GM19239 (cell line): Measurements from ENCODE around the gene ZNF775.

ENCODE experiments used
- DNase-seq: peaks from one replicate; pipeline ENCODE4 v3.0.0; 2011; ENCODE audit warnings: low spot score; ENCODE audit not compliant: insufficient read length
- FAIRE-seq: peaks from 2 replicates; lab custom pipeline; 2011; peaks lifted over from hg19 to GRCh38; lab: Jason Lieb, UNC

Gene ZNF775

DNA sequence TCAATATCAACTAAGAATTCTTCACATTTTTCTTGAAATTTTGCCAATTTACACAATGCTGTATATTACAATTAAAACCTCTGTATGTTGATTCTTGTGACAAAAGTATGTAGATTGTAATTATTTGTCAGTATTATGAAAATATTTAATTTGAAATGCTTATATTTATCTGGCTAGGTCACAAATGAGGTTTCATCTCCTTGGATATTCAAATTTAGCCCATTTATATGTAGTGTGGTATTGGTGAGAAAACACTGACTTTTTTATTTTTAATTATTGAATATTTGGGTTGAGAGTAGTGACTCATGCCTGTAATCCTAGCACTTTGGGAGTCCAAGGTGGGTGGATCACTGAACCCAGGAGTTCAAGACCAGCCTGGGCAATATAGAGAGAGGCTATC lies 34.8 kb upstream of the ZNF775 start:
- FAIRE-seq (no peak), DNase-seq (no peak)

DNA sequence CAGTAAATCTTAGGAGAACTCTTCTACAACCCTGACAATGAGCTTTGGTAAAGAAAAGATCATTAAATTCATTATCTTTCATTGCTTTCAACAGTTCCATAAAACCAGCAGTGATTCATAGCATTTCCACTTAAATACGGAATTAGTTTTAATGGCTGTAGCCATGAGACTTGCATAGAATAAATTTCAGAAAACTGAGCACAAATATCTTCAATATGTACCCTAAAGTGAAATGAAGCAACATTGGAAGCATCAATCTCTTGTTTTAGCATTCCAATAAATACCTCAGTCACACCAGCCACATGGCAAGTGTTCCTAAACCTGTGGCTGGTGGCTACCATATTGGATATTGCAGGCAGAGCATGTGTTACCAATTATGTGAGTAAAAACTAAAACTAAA lies 34.1 kb upstream of the ZNF775 start:
- FAIRE-seq: no peak

DNA sequence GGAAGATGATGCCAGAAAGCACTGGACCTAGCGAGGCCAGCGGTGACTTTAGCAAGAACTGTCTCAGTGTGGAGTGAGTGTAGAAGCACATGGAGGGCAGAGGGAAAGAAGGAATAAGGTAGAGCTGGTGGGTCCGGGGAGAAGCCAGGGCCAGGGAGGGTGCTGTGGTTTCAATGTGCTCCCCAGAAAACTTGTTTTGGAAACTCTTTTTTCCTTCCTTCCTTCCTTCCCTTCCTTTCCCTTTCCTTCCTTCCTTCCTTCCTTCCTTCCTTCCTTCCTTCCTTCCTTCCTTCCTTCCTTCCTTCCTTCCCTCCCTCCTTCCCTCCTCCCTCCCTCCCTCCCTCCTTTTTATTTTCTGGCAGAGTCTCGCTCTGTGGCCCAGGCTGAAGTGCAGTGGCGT lies 32.2 kb upstream of the ZNF775 start:
- no peak for FAIRE-seq

More for the DNA sequence above, 34.1 kb upstream of the ZNF775 start:
- no peak for DNase-seq

DNA sequence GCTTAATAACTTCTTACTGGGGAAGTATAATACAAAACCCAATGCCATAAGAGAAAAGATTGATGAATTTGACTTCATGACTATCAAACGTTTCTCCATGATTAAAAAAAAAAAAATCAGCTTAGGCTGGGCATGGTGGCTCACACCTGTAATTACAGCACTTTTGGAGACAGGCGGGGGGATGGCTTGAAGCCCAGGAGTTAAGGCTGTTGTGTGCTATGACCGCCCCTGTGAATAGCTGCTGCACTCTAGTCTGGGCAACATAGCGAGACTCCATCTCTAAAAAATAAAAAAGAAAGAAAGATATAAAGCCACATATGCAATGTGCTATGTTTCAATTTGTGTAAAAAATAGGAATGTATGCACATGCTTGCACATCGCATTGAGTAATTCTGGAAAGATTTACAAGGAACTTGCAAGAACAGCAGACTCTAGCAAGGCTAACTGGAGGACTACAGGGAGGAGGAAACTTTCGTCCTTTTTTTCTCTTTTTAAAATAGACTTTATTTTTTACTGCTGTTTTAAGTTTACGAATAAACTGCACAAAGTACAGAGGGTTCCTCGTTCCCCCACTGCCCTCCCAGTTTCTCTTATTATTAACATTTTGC lies 27.4 kb upstream of the ZNF775 start:
- FAIRE-seq (no peak), DNase-seq (no peak)

More for the DNA sequence above, 32.2 kb upstream of the ZNF775 start:
- no peak for DNase-seq

DNA sequence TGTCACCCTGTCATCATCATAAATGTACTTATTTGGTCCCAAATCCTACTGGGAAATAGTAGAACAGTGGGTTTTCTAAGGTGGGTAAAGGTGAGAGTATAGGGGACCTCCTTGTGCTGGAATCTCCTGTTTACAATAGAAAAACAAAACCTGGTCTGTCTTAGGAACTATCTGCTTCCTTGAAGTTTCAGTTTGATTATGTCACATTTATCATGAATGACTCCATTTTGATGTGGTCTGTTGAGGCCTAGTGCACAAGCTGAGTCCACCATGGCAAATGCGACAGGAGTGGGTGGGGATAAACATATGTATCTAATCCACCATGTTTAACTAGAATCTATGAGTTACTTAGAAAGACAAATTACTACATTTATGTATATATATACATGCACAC lies 23.5 kb upstream of the ZNF775 start:
- DNase-seq (no peak), FAIRE-seq (no peak)

DNA sequence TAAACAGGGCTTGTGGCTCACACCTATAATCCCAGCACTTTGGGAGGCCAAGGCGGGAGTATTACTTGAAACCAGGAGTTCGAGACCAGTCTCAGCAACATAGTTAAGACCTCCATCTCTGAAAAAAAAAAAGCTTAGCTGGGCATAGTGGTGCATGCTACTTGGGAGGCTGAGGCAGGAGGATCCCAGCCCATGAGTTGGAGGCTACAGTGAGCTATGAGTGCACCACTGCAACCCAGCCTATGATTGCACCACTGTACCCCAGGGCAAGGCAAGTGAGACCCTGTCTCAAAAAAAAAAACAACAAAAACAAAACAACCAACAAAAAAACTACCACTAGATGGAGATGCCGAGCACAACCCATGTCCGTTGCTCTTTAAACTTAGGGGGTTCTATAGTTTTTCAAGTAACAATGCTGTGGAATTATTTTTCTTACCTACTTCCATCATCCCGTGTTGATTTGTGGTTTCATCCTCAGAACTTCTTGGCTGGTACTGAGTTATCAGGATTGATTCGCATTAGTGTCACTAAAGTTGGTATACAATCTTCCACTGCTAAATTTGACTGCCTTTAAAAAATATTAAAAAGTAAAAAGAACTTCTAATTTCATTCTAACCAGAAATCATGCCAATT lies 22.7 kb upstream of the ZNF775 start:
- DNase-seq (no peak), FAIRE-seq (no peak)

DNA sequence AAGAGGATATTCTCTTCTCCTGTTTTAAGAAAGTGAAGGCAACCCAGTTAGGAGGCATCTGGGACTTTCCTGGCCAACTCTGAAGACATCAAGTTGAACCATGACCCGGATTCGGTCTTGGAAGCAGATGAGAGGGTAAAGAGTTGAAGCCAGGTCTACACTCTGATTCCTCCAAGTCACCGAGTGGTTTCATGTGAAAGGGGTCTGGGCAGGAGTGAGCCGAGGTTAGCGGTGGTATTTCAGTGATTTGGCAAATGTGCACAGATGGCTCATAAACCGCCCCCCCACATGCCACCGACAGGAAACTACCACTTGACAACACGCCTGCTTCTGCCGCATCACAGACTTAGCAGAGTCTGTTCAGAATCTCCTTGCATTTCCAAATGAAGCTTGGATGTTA lies 21.9 kb upstream of the ZNF775 start:
- no peak for FAIRE-seq
- DNase-seq: no peak

DNA sequence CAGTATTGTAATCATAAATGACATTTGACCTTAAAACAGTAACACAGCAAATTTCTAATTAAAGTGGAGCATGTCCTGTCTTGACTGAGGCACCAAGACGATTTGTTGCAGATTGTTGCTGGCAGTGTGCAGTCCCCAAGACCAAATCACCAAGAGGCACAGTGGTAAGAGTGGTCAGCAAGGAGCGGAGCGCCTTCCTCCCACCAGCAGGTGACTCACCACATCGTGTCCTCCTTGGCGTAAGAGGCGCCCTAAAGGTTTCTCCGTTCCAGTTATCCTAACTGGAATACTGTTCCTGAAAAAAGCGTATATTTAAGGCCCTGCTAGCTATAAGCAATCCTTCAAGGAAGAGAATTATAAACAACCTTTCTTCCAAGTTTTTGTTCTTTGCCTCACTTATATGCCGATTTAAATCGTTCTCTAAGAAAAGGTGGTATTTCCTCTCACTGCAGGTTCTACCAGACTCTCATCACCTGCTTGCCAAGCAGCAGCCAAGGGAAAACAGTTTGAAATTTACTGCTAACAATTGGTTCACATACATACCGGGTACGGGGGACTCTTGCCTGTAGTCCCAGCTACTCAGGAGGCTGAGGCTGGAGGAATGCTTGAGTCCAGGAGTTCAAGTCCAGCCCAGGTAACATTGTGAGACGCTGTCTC lies 21.2 kb upstream of the ZNF775 start:
- no peak for DNase-seq

DNA sequence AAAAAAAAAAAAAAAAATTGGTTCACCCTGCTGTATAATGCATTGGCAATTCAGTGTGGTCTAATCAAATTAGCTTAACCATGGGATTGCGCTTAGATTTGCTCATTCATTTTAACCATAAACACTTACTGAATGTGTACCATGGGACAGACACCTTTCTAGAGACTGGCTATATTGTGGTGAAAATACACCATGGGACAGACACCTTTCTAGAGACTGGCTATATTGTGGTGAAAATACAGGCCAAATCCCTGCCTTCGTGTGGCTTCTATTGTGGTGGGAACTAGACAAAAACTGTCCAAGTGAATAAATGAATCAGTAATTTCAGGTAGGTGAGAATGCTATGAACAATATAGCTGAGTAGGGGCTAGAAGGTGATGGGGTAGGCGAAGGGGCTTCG lies 20.7 kb upstream of the ZNF775 start:
- FAIRE-seq: no peak

More for the DNA sequence above, 21.2 kb upstream of the ZNF775 start:
- no peak for FAIRE-seq

DNA sequence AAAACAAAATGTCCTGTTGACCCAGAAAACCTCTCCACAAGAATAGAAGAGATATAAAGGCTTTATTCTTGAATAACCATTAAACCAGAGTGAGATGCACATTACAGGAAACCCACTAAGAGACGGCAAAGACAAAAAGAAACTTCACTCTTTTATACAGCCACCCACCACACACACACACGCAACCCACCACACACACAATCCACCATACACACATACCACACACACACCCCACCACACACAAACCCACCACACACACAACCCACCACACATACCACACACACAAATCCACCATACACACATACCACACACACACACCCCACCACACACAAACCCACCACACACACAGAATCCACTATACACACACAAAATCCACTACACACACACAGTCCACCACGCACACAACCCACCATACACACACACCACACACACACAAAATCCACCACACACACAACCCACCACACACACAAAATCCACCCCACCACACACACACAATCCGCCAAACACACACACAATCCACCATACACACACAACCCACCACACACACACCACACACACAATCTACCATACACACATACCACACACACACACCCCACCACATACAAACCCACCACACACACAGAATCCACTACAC lies 20.0 kb upstream of the ZNF775 start:
- FAIRE-seq (no peak), DNase-seq (no peak)

More for the DNA sequence above, 20.7 kb upstream of the ZNF775 start:
- no peak for DNase-seq

DNA sequence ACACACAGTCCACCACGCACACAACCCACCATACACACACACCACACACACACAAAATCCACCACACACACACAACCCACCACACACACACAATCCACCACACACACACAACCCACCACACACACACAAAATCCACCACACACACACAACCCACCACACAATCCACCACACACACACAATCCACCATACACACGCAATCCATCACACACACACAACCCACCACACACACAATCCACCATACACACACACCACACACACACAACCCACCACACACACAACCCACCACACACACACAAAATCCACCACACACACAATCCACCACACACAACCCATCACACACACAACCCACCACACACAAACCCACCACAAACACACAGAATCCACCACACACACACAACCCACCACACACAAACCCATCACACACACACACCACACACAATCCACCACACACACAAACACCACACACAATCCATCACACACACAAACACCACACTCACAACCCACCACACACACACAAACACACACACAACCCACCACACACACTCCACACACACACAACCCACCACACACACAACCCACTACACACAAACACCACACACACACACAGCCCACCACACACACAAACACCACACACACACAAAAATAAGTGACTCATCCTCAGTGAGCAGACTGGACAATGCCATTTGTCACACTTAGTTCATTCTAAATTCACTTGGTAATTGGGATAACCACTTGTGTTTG lies 19.3 kb upstream of the ZNF775 start:
- DNase-seq (no peak), FAIRE-seq (no peak)

DNA sequence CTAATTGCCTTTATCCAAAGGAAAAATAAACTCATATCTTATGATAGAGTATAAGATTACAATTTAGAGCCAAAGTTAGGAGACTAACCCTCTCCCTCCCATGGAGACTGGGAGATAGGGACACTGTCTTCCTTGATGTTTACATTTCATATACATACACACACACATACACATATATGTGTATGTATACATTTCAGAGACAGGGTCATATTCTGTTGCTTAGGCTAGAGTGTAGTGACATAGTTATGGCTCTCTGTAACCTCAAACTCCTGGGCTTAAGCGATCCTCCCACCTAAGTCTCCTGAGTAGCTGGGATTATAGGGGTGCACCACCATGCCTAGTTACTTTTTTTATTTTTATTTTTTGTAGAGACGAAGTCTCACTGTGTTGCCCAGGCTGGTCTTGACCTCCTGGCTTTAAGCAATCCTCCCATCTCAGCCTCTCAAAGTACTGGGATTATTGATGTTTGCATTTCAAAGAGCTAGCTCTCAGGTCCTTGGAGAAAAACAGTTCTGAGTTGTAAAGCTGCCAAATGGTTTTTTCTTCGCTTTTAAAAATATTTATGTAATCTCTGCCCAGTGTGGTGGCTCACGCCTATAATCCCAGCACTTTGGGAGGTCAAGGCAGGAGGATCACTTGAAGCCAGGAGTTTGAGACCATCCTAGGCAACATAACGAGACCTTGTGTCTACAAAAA lies 18.6 kb upstream of the ZNF775 start:
- no peak for FAIRE-seq

DNA sequence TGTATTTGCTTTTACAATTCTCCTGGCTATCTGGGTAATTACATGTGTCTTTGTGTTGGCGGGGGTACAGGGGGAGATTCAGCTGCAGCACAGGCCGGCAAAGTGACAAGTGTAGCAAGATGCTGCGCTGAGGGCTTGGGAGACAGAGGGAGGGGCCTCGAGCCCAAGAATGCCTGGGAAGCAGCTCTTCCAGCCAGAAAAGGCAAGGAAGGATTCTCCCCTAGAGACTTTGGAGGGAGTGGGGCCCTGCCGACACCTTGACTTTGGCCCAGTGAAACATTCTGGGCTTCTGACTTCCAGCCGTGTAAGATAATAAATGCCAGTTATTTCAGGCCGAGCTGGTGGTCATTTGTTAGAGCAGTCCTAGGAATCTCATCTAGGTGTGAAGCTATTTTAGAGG lies 17.7 kb upstream of the ZNF775 start:
- no peak for DNase-seq
- no peak for FAIRE-seq

More for the DNA sequence above, 18.6 kb upstream of the ZNF775 start:
- DNase-seq: no peak

DNA sequence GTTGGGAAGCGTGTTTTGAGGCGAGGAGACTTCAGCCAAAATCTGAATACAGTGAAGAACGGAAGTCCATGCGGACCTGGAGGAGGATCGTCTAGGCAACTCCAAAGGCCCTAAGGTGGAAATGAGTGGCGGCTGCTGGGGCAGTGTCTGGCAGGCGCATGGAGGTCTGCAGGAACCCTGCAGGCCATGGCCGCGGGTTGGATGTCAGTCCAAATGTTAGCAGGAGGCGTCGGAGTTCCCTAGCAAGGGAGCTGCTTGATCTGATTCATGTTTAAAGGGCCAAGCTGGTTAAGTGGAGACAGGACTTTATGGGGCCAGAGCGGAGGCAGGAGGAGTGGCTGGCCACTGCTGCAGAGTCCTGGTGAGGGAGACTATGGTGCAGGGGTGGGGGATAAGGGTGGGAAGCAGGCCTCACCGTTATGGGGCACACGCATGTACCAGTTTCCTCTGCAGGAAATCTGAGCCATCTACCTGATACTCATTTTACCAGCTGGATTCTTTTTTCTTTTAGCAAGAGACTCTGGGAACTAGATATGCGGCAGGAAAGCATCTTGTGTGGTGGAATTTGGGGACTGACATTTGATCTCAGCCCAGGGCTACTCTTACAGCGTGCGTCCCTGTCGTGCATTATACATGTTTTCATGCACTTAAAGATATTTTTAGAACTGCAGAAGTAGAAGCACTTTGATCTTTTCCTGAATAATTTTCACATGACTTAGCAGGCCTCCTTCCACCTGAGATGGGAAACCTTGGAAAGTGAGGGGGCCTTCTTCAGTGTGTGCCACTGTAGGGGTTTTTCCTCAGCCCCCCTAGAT lies 17.1 kb upstream of the ZNF775 start:
- no peak for DNase-seq
- FAIRE-seq: no peak

DNA sequence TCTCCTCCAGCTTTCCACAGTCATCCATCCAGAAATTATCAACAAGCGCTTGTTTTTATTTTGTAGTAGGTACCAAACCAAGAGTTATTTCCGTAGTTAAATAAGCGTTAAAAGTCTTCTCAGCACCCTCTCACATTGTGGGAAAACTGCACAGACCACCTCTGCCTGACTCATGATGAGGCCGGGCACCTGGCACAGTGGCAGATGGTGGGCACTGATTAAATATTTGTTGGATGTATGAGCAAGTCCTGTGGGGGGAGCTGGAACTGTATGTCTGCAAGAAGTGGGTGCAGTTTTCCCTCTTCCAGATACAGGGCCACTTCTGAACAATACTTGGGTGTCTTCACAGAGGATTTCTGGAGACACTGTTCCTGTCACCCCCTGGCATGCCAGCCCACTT lies 15.8 kb upstream of the ZNF775 start:
- DNase-seq (no peak), FAIRE-seq (no peak)

DNA sequence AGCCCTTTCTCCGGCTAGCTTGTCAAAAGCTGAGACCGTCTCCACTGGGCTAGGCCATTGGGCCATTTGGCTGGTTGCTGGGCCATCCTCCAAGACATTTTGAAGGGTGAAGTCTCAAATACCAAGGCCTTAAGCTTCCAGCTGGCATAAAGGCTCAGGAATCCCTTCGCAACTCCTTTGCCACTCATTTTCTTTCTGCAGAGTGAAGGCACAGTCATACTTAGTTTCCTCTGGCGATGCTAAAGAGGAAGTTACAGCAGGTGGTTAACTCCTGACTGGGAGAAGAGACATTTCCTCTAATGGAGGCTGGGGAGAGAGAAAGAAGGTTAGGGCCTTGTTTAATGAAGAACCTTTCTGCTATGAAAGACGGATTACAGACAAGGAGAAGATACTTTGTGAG lies 15.3 kb upstream of the ZNF775 start:
- FAIRE-seq (peak; percentile 48), DNase-seq (no peak)

DNA sequence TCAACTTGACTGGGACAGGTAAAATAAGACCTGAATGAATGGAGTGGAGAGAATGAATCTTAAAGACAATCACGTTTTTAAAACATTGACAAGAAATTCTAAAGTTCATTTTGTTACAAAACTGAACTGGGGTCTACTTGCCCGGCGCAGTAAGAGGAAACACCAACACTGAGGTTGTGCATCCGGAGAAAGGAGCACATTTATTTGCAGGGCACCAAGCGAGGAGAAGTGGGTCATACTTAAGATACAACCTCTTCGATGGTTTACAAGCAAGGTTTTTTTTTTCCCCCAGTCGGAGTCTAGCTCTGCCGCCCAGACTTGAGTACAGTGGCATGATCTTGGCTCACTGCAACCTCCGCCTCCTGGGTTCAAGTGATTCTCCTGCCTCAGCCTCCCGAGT lies 13.9 kb upstream of the ZNF775 start:
- FAIRE-seq (no peak), DNase-seq (no peak)

DNA sequence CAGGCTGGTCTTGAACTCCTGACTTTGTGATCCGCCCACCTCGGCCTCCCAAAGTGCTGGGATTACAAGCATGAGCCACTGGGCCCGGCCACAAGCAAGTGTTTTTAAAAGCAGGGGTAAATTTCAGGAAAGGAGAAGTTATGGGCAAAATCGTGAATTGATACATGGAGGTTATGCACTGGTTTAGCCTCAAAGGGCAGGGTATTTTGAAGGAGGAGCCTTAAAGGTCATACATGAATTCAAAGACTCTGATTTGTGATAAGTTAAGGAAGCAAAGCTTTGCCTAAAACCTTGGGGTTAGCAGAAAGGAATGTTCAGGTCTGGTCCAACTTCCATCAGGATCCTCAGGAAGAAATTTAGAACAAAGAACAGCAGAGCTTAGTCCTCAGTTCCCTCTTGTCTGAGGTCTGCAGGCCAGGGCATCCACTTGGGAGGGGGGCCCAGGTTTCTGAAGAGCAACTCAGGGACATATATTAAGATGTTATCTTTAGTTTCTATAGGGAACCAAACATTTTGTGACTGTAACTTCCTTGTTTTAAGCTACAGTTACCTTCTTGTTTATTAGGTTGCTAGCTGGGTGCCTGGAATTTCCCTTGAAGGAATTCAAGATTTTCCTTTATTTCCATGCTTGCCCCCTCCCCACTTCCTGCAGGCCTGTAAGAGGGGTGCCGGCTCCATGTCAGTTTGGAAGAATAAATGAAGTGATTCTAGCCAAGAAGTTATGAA lies 13.3 kb upstream of the ZNF775 start:
- FAIRE-seq (peak; percentile 72), DNase-seq (no peak)
